Natural killer cell (primary cell): ENCODE data around the gene ADCK1. TPM values are rescaled to one million over a fixed set of nuclear protein-coding genes. Genes with fewer than 3 reads are reported as not detected.

Experiments
- ATAC-seq, 3 donors: fragments of 150-1000 bp in 2 of 3; fragments of 200-7000 bp in 1 of 3; cut with Tn5 transposase; 1 replicate in 1 of 3; 2 replicates in 2 of 3; pipeline ENCODE4 v1.10.0; 2021; ENCODE audit warnings: mild to moderate bottlenecking in 2 of 3, moderate library complexity in 2 of 3
- DNase-seq, 2 donors: peaks; one replicate each; pipeline versions ENCODE4 v3.0.0 to v3.0.0-alpha.2; 2013 to 2021; ENCODE audit warnings: mixed read lengths in 1 of 2
- H3K27ac ChIP-seq: one replicate; pipeline ENCODE4 v1.5.1; 2013; ENCODE audit warnings: mild to moderate bottlenecking, low read length
- H3K27me3 ChIP-seq: one replicate; pipeline ENCODE4 v1.6.1; 2013; ENCODE audit warnings: low read length; ENCODE audit not compliant: control insufficient read depth, insufficient read depth
- H3K36me3 ChIP-seq: one replicate; pipeline ENCODE4 v1.6.1; 2013; ENCODE audit warnings: low read length; ENCODE audit not compliant: control insufficient read depth, insufficient read depth
- H3K4me1 ChIP-seq: one replicate; pipeline ENCODE4 v1.6.1; 2013; ENCODE audit warnings: low read length; ENCODE audit not compliant: control insufficient read depth, insufficient read depth
- H3K4me3 ChIP-seq: one replicate; pipeline ENCODE4 v1.5.1; 2013; ENCODE audit warnings: low read length
- H3K9me3 ChIP-seq: one replicate; pipeline ENCODE4 v1.6.1; 2013; ENCODE audit warnings: low read length; ENCODE audit not compliant: control insufficient read depth, insufficient read depth
- H3K27ac Mint-ChIP-seq, 2 donors: one replicate each; pipeline ENCODE4 v1.8.0; 2022; ENCODE audit warnings: mild to moderate bottlenecking in 2 of 2, mixed read lengths in 2 of 2, moderate library complexity in 1 of 2
- H3K27me3 Mint-ChIP-seq, 2 donors: one replicate each; pipeline ENCODE4 v1.8.0; 2022; ENCODE audit warnings: low read depth in 2 of 2, mixed read lengths in 2 of 2
- H3K36me3 Mint-ChIP-seq: one replicate; pipeline ENCODE4 v1.8.0; 2022; ENCODE audit warnings: mixed read lengths
- H3K4me1 Mint-ChIP-seq, 2 donors: one replicate each; pipeline ENCODE4 v1.8.0; 2022; ENCODE audit warnings: mixed read lengths in 2 of 2
- H3K4me3 Mint-ChIP-seq: one replicate; pipeline ENCODE4 v1.8.0; 2022; ENCODE audit warnings: mild to moderate bottlenecking, moderate library complexity, mixed read lengths
- H3K9me3 Mint-ChIP-seq, 2 donors: one replicate each; pipeline ENCODE4 v1.8.0; 2022; ENCODE audit warnings: mixed read lengths in 2 of 2
- CTCF ChIP-seq: fragments of 200-600 bp; IDR thresholded peaks from one replicate; pipeline ENCODE4 v1.8.0; 2022; ENCODE audit warnings: antibody characterized with exemption
- WGBS: methylation state at CpG from one replicate; pipeline ENCODE4 v1.1.7; 2013; ENCODE audit warnings: missing lambda C conversion rate; ENCODE audit not compliant: insufficient coverage; 5-methylcytosine and 5-hydroxymethylcytosine counted together
- intact Hi-C: fragments of 100-400 bp; cut with micrococcal nuclease; formaldehyde crosslinking; loops from one replicate; pipeline ENCODE4 v1.14.2; 2022
- total RNA-seq, 4 donors: library from RNA; stranded (reverse); fragments of 120-200 nt in 1 of 4; gene quantifications; one replicate each; pipeline versions ENCODE4 v1.2.3 to v1.2.4, GENCODE V29; 2013 to 2022

Gene ADCK1
- total RNA-seq, 3 donors from 2014 or later (not counting 1 experiment from before 2014, with no cell fraction given) = 8.0 to 9.2 (median 8.5) TPM

GRCh38 chr14:77760381-77761204, 39.3 kb upstream of the ADCK1 start, which contains the start of gene SNW1:
TSS of gene SNW1 (minus strand) at chr14:77761156. CDS start at chr14:77761127, 29 bp downstream.
- peak within 1 kb of the TSS; percentile 96 for H3K27ac ChIP-seq
- peaks cover 6% of the 10 kb centered on the region for H3K36me3 ChIP-seq
- TF ChIP-seq CTCF = no peak
- WGBS = under 1% methylated on average over 60 of the region's 60 CpGs
- H3K9me3 Mint-ChIP-seq = no peaks in the 10 kb centered on the region
- H3K27me3 Mint-ChIP-seq = no peaks in the 10 kb centered on the region
- ATAC-seq (peak; percentile 90 to 95 (median 92)), DNase-seq (peak; percentile 81 to 98)
- H3K4me3 Mint-ChIP-seq = peak within 1 kb of the TSS; percentile 94
- intact Hi-C loops = loop anchor here (1.0 kb wide), 5 partner anchors 40 to 439 kb away; partner anchors contain the start of genes ADCK1, ALKBH1, GSTZ1 and SLIRP
- H3K27me3 ChIP-seq = no peaks in the 10 kb centered on the region
- peak within 1 kb of the TSS; percentile 81 for H3K4me3 ChIP-seq
- peaks cover 32 to 41% of the 10 kb centered on the region in 2 donors for H3K4me1 Mint-ChIP-seq
- peaks cover 26% of the 10 kb centered on the region for H3K4me1 ChIP-seq
- no peaks in the 10 kb centered on the region for H3K9me3 ChIP-seq
- no peaks in the 10 kb centered on the region for H3K36me3 Mint-ChIP-seq
- peak within 1 kb of the TSS; percentile 95 to 97 for H3K27ac Mint-ChIP-seq

GRCh38 chr14:77761205-77761931, 38.5 kb upstream of the ADCK1 start:
- intact Hi-C loops = loop anchor here (1.0 kb wide), 5 partner anchors 39 to 440 kb away; partner anchors contain the start of genes ADCK1, ALKBH1, GSTZ1 and SLIRP

GRCh38 chr14:77763316-77763715, 36.6 kb upstream of the ADCK1 start:
- no peaks in the 10 kb centered on the region for H3K36me3 Mint-ChIP-seq
- Histone ChIP-seq H3K27ac (no peak overlapping the region), H3K4me1 (peaks cover 21% of the 10 kb centered on the region), H3K9me3 (no peaks in the 10 kb centered on the region), H3K27me3 (no peaks in the 10 kb centered on the region), H3K4me3 (no peak overlapping the region), H3K36me3 (peaks cover 2% of the 10 kb centered on the region)
- no peaks in the 10 kb centered on the region for H3K9me3 Mint-ChIP-seq
- TF ChIP-seq CTCF = no peak
- H3K27me3 Mint-ChIP-seq = no peaks in the 10 kb centered on the region
- DNase-seq (no peak), ATAC-seq (no peak)
- H3K4me1 Mint-ChIP-seq = peaks cover 22 to 25% of the 10 kb centered on the region in 2 donors
- no peak overlapping the region for H3K27ac Mint-ChIP-seq
- no peak overlapping the region for H3K4me3 Mint-ChIP-seq
- intact Hi-C loops = no loop called here
- 100% methylated on average over 1 of the region's 1 CpG for WGBS

More at GRCh38 chr14:77761205-77761931, 38.5 kb upstream of the ADCK1 start:
- DNase-seq = no peak
- H3K9me3 Mint-ChIP-seq = no peaks in the 10 kb centered on the region
- H3K9me3 ChIP-seq = no peaks in the 10 kb centered on the region
- H3K27me3 ChIP-seq = no peaks in the 10 kb centered on the region
- H3K4me3 ChIP-seq = peak overlapping the region; percentile 81
- peaks cover 6% of the 10 kb centered on the region for H3K36me3 ChIP-seq
- H3K4me1 ChIP-seq = peaks cover 26% of the 10 kb centered on the region
- no peak for TF ChIP-seq CTCF
- peak overlapping the region; percentile 95 to 97 for H3K27ac Mint-ChIP-seq
- H3K4me1 Mint-ChIP-seq = peaks cover 32 to 35% of the 10 kb centered on the region in 2 donors
- no peaks in the 10 kb centered on the region for H3K27me3 Mint-ChIP-seq
- peak overlapping the region; percentile 94 for H3K4me3 Mint-ChIP-seq
- 3% methylated on average over 22 of the region's 24 CpGs for WGBS
- ATAC-seq = peak; percentile 5 to 14 (median 10)
- H3K36me3 Mint-ChIP-seq = no peaks in the 10 kb centered on the region
- H3K27ac ChIP-seq = peak overlapping the region; percentile 96
